Osteocyte (in vitro differentiated cells): ENCODE data around the gene FECH. TPM values are rescaled to one million over a fixed set of nuclear protein-coding genes. Genes with fewer than 3 reads are reported as not detected.
"Not testable (repeated sequence)": the region's sequence is repeated elsewhere in the genome, so short reads cannot be mapped to it uniquely, and the experiment has no call there.

ENCODE experiments used
- DNase-seq: peaks from one replicate; pipeline ENCODE4 v3.0.0; 2021; ENCODE audit warnings: mixed read lengths; ENCODE audit not compliant: unreplicated experiment; ENCODE audit errors: extremely low spot score
- H3K27ac Mint-ChIP-seq: one replicate; pipeline ENCODE4 v1.8.0; 2021; ENCODE audit warnings: mild to moderate bottlenecking, mixed read lengths; ENCODE audit not compliant: unreplicated experiment
- H3K27me3 Mint-ChIP-seq: one replicate; pipeline ENCODE4 v1.8.0; 2021; ENCODE audit warnings: mixed read lengths; ENCODE audit not compliant: unreplicated experiment
- H3K36me3 Mint-ChIP-seq: one replicate; pipeline ENCODE4 v1.8.0; 2021; ENCODE audit warnings: mixed read lengths; ENCODE audit not compliant: unreplicated experiment
- H3K4me1 Mint-ChIP-seq: one replicate; pipeline ENCODE4 v1.8.0; 2021; ENCODE audit warnings: mixed read lengths; ENCODE audit not compliant: unreplicated experiment
- H3K4me3 Mint-ChIP-seq: one replicate; pipeline ENCODE4 v1.8.0; 2021; ENCODE audit warnings: mild to moderate bottlenecking, moderate library complexity, mixed read lengths; ENCODE audit not compliant: unreplicated experiment
- H3K9me3 Mint-ChIP-seq: one replicate; pipeline ENCODE4 v1.8.0; 2021; ENCODE audit warnings: mixed read lengths; ENCODE audit not compliant: unreplicated experiment
- total RNA-seq: library from RNA; stranded (reverse); gene quantifications from 2 replicates; pipeline ENCODE4 v1.2.1, GENCODE V29; 2021
- TF ChIP-seq, protein P1 (sequence below): fragments of 200-600 bp; sonication (generic); IDR thresholded peaks from 2 replicates; pipeline ENCODE4 v1.5.0; 2021; ENCODE audit warnings: antibody characterized with exemption, mild to moderate bottlenecking, moderate library complexity

The FECH gene
- total RNA-seq, 1 donor from 2014 or later: 31.8 TPM

DNA sequence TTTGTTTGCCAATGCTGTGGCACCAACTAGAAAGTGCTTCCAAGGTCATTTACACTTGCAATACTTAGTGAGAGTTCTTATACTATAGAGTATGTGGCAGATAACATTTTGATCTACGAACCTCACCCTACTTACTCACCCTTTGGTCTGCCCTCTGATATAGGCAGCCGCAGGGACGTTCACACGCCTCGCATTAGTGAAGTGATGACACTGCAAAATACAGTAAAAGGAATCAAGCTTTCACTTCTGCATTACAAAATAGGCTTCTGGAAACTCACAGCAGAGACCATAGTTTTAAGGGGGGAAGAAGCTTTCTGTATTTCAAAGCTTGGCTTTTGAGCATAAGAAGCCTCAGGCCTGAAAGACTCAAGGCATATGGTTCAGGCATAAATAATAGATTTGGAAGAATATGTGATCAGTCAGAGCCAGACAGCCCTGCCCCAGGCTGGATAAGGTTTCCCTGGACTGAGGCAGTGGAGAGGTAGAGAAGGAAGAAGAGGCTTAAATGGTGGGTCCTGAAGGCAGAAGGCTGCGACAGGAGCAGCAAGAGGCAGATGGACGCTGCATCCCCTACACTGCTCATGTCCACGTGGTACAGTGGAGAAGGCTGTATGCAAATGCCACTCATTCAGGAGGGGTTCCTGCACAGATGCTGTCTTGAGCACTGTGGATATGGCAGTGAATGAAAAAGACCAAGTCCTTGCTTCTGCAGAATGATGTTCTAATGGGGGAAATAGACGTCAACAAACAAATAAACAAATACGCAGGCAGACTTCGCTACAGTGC lies 63.1 kb downstream of the FECH start:
- H3K4me3 Mint-ChIP-seq: no peak overlapping the region
- TF ChIP-seq, protein P1, sequence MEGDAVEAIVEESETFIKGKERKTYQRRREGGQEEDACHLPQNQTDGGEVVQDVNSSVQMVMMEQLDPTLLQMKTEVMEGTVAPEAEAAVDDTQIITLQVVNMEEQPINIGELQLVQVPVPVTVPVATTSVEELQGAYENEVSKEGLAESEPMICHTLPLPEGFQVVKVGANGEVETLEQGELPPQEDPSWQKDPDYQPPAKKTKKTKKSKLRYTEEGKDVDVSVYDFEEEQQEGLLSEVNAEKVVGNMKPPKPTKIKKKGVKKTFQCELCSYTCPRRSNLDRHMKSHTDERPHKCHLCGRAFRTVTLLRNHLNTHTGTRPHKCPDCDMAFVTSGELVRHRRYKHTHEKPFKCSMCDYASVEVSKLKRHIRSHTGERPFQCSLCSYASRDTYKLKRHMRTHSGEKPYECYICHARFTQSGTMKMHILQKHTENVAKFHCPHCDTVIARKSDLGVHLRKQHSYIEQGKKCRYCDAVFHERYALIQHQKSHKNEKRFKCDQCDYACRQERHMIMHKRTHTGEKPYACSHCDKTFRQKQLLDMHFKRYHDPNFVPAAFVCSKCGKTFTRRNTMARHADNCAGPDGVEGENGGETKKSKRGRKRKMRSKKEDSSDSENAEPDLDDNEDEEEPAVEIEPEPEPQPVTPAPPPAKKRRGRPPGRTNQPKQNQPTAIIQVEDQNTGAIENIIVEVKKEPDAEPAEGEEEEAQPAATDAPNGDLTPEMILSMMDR: no peak
- DNase-seq: no peak
- H3K36me3 Mint-ChIP-seq: no peaks in the 10 kb centered on the region
- no peaks in the 10 kb centered on the region for H3K9me3 Mint-ChIP-seq
- peaks cover 38% of the 10 kb centered on the region for H3K27me3 Mint-ChIP-seq
- H3K4me1 Mint-ChIP-seq: peaks cover 2% of the 10 kb centered on the region
- H3K27ac Mint-ChIP-seq: no peak overlapping the region

DNA sequence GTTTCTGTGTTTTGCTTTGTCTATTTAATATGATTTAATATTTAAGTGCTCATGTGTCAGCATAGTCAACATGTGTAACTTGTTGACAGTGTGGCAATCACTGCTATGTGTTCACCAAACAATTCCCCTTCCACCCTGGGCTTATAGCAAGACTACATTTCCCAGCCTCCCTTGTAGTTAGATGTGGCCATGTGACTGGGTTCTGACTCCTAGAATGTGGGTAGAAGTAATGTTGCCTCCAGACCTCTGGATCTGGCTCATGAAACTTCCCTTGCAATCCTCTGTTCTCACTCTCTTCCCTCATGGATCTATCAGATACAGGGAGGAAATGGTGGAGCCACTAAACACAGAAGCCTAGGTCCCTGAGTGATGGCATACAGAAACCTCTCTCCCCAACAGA lies 64.2 kb downstream of the FECH start:
- H3K27me3 Mint-ChIP-seq: peaks cover 35% of the 10 kb centered on the region
- not testable (repeated sequence) for H3K9me3 Mint-ChIP-seq, DNase-seq, H3K36me3 Mint-ChIP-seq, H3K4me3 Mint-ChIP-seq, H3K27ac Mint-ChIP-seq, H3K4me1 Mint-ChIP-seq

DNA sequence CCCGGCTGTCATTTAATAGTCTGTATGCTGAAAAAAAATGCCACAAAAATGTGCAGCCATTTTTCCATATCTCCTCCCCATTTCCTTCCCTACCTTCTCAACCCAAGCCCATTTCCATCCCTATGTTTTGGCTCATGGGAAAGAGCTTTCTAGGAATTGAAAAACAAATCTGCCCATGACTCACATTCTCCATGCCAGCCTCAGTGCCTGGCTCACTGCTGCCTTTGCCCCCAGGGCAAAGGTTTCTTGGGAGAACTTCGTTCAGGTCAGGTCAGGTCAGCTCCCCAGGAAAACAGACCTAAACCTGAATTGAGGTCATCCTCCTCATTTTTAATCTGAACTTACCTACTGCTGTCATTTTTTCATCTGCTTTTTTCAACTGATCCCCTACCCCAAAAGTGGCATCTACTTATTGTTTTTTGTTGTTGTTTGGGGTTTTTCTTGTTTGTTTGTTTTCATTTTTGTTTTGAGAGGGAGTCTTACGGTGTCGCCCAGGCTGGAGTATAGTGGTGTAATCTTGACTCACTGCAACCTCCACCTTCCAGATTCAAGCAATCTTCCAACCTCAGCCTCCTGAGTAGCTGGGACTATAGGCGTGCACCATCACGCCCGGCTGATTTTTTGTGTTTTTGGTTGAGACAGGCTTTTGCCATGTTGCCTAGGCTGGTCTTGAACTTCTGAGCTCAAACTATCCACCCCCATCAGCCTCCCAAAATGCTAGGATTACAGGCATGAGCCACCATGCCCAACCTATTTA lies 66.7 kb downstream of the FECH start:
- H3K27ac Mint-ChIP-seq: no peak overlapping the region
- TF ChIP-seq, protein P1: no peak
- H3K36me3 Mint-ChIP-seq: no peaks in the 10 kb centered on the region
- H3K9me3 Mint-ChIP-seq: no peaks in the 10 kb centered on the region
- H3K4me3 Mint-ChIP-seq: no peak overlapping the region
- H3K27me3 Mint-ChIP-seq: peaks cover 35% of the 10 kb centered on the region
- H3K4me1 Mint-ChIP-seq: peaks cover 2% of the 10 kb centered on the region
- DNase-seq: no peak

DNA sequence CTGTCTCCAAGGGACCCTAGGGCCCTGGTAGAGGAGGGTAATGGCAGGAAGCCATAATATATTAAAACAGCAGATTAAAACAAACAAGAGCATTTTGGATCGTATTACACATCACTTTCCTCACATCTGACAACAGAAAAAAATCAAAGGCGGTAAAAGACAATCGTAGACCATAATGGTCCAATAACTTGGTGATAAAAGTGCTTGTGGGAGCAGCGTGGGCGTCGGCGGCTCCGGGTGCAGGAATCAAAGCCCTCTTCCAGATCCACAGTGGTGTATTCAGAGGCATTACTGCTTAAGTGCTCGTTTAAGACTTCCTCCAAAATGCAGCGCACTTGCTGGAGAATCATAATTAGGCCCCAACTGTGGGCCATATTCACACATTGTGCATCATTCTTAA lies 68.0 kb downstream of the FECH start:
- H3K4me3 Mint-ChIP-seq: no peak overlapping the region
- TF ChIP-seq, protein P1: no peak
- peaks cover 2% of the 10 kb centered on the region for H3K4me1 Mint-ChIP-seq
- no peak for DNase-seq
- H3K9me3 Mint-ChIP-seq: no peaks in the 10 kb centered on the region
- no peaks in the 10 kb centered on the region for H3K36me3 Mint-ChIP-seq
- no peak overlapping the region for H3K27ac Mint-ChIP-seq
- H3K27me3 Mint-ChIP-seq: peaks cover 31% of the 10 kb centered on the region

DNA sequence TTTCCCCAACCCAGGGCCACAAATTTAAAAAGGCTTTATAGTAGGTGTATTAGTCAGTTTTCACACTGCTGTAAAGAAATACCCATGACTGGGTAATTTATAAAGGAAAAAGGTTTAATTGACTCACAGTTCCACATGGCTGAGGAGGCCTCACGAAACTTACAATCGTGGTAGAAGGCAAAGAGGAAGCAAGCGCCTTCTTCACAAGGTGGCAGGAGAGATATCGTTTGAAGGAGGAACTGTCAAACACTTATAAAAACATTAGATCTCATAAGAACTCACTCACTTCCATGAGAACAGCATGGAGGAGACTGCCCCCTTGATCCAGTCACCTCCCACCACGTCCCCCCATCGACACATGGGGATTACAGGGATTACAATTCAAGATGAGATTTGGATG lies 70.4 kb downstream of the FECH start:
- DNase-seq: no peak
- Mint-ChIP-seq H3K4me1 (peaks cover 2% of the 10 kb centered on the region), H3K27me3 (peaks cover 26% of the 10 kb centered on the region), H3K4me3 (no peak overlapping the region), H3K36me3 (no peaks in the 10 kb centered on the region), H3K27ac (no peak overlapping the region), H3K9me3 (no peaks in the 10 kb centered on the region)
- TF ChIP-seq, protein P1: no peak
